ENCODE results near the gene XXYLT1. TPM values are rescaled to one million over a fixed set of nuclear protein-coding genes. Genes with fewer than 3 reads are reported as not detected.
A peak's percentile ranks its signal among the peaks of the same experiment; 100 is the strongest.

XXYLT1 gene
- total and polyA plus RNA-seq, 2 donors from 2014 or later, result 5.7 to 10.7 TPM

GRCh38 chr3:195154793-195155535, 116.0 kb downstream of the XXYLT1 start:
- Histone ChIP-seq H3K4me1 (ENCODE audit: control insufficient read depth in 2 of 3, insufficient read depth in 2 of 3, low read depth in 1 of 3, low read length in 3 of 3) (peaks cover 8 to 29% (median 9%) of the 10 kb centered on the region in 3 donors), H3K27ac (ENCODE audit: low read depth in 2 of 2, low read length in 2 of 2) (peak overlapping the region; percentile 65 to 73), H3K9me3 (ENCODE audit: control insufficient read depth in 2 of 3, insufficient read depth in 1 of 3, low read length in 3 of 3) (no peaks in the 10 kb centered on the region), H3K9ac (ENCODE audit: low read length in 3 of 3) (no peak overlapping the region), H3K27me3 (ENCODE audit: control insufficient read depth, insufficient read depth, low read length) (no peaks in the 10 kb centered on the region), H3K4me3 (ENCODE audit: low read length in 3 of 3) (no peak overlapping the region), H3K36me3 (ENCODE audit: control insufficient read depth in 2 of 3, insufficient read depth in 3 of 3, low read length in 3 of 3) (no peaks in the 10 kb centered on the region)
- TF ChIP-seq CTCF (IDR thresholded peaks at IDR 0.05; ENCODE audit: borderline replicate concordance, extremely low read depth, insufficient read depth), result no peak
- FAIRE-seq, result no peak
- DNase-seq, result peak; percentile 57 to 91 (median 81)
- intact Hi-C loops (cut with DNase I), result no loop called here

GRCh38 chr3:195154111-195154791, 116.7 kb downstream of the XXYLT1 start:
- Histone ChIP-seq H3K9me3 (ENCODE audit: control insufficient read depth in 2 of 3, insufficient read depth in 1 of 3, low read length in 3 of 3) (no peaks in the 10 kb centered on the region), H3K4me1 (ENCODE audit: control insufficient read depth in 2 of 3, insufficient read depth in 2 of 3, low read depth in 1 of 3, low read length in 3 of 3) (peaks cover 8 to 28% (median 9%) of the 10 kb centered on the region in 3 donors), H3K4me3 (ENCODE audit: low read length in 3 of 3) (no peak overlapping the region), H3K27ac (ENCODE audit: low read depth in 2 of 2, low read length in 2 of 2) (peak overlapping the region; percentile 65 to 73), H3K9ac (ENCODE audit: low read length in 3 of 3) (no peak overlapping the region), H3K27me3 (ENCODE audit: control insufficient read depth, insufficient read depth, low read length) (no peaks in the 10 kb centered on the region), H3K36me3 (ENCODE audit: control insufficient read depth in 2 of 3, insufficient read depth in 3 of 3, low read length in 3 of 3) (no peaks in the 10 kb centered on the region)
- FAIRE-seq, result no peak
- peak in 4 of 5 donors; percentile 50 to 79 (median 64) for DNase-seq
- intact Hi-C loops (cut with DNase I), result no loop called here
- no peak for TF ChIP-seq CTCF (IDR thresholded peaks at IDR 0.05; ENCODE audit: borderline replicate concordance, extremely low read depth, insufficient read depth)

GRCh38 chr3:195153653-195154052, 117.3 kb downstream of the XXYLT1 start:
- intact Hi-C loops (cut with DNase I), result no loop called here
- TF ChIP-seq CTCF (IDR thresholded peaks at IDR 0.05; ENCODE audit: borderline replicate concordance, extremely low read depth, insufficient read depth), result no peak
- no peaks in the 10 kb centered on the region for H3K27me3 ChIP-seq (ENCODE audit: control insufficient read depth, insufficient read depth, low read length)
- peak in 1 of 5 donors; percentile 45 for DNase-seq
- H3K9ac ChIP-seq (ENCODE audit: low read length in 3 of 3), result no peak overlapping the region
- H3K4me1 ChIP-seq (ENCODE audit: control insufficient read depth in 2 of 3, insufficient read depth in 2 of 3, low read depth in 1 of 3, low read length in 3 of 3), result peaks cover 8 to 29% (median 9%) of the 10 kb centered on the region in 3 donors
- no peak for FAIRE-seq
- H3K4me3 ChIP-seq (ENCODE audit: low read length in 3 of 3), result no peak overlapping the region
- H3K36me3 ChIP-seq (ENCODE audit: control insufficient read depth in 2 of 3, insufficient read depth in 3 of 3, low read length in 3 of 3), result no peaks in the 10 kb centered on the region
- H3K9me3 ChIP-seq (ENCODE audit: control insufficient read depth in 2 of 3, insufficient read depth in 1 of 3, low read length in 3 of 3), result no peaks in the 10 kb centered on the region
- H3K27ac ChIP-seq (ENCODE audit: low read depth in 2 of 2, low read length in 2 of 2), result peak overlapping the region in 1 of 2 donors; percentile 7
